ENCODE measurements around the gene NTM. TPM values are rescaled to one million over a fixed set of nuclear protein-coding genes. Genes with fewer than 3 reads are reported as not detected.

Gene NTM
- total RNA-seq, 1 experiment from 2014 or later: 16.4 TPM

DNA sequence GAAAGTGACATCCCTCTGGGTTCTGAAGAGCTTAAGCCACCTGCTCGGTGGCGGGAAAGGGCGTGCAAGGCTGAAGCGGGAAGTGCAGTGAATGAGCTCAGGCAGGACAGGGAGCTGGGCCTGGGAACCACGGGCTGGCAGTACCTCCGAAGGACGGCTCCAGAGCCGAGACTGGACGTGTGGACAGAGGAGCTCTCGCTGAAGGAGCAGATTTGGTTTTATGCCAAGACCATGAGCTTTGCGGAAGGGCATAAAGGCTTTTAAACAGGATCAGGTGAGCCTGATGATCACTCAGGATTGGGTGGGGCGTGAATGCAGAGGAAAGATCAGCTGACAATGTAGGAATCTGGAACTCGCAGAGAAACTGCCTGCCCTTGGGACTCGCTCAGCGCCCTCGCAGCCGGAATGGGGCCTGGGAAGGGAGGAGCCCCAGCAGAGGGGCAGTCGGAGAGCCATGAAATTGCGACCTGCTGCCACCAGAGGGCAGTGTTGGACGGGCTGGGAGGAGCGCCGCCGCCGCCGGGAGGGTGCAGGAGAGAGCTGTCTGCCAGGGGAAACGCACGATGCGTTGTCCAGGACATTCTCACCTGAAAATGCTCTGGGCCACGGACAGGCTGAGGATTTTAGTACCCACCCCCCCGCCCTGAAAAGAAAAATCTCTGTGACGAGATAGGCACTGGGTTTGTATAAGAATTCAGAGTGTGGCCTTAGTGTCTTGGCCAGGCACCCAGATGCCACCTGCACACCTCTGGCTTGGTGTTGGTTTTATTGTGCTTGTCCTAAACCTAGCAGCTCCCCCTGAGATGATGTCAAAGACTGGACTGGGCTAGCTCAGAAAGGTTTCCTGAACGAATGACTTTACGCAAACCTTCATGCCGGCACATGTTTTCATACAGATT is 324.4 kb downstream of the NTM start (continued):
- TF ChIP-seq ESRRA (CRISPR knock-in tag; IDR thresholded peaks at IDR 0.05; ENCODE audit: borderline replicate concordance): no peak
- TF ChIP-seq, protein P1, sequence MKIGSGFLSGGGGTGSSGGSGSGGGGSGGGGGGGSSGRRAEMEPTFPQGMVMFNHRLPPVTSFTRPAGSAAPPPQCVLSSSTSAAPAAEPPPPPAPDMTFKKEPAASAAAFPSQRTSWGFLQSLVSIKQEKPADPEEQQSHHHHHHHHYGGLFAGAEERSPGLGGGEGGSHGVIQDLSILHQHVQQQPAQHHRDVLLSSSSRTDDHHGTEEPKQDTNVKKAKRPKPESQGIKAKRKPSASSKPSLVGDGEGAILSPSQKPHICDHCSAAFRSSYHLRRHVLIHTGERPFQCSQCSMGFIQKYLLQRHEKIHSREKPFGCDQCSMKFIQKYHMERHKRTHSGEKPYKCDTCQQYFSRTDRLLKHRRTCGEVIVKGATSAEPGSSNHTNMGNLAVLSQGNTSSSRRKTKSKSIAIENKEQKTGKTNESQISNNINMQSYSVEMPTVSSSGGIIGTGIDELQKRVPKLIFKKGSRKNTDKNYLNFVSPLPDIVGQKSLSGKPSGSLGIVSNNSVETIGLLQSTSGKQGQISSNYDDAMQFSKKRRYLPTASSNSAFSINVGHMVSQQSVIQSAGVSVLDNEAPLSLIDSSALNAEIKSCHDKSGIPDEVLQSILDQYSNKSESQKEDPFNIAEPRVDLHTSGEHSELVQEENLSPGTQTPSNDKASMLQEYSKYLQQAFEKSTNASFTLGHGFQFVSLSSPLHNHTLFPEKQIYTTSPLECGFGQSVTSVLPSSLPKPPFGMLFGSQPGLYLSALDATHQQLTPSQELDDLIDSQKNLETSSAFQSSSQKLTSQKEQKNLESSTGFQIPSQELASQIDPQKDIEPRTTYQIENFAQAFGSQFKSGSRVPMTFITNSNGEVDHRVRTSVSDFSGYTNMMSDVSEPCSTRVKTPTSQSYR (CRISPR knock-in tag; IDR thresholded peaks at IDR 0.05): no peak
- no peak for TF ChIP-seq ZNF396 (CRISPR knock-in tag; IDR thresholded peaks at IDR 0.05; ENCODE audit: borderline replicate concordance)

- no peak for DNase-seq (ENCODE audit: low spot score)
- no peak for ATAC-seq
- H3K27ac Mint-ChIP-seq: no peak overlapping the region
- H3K36me3 Mint-ChIP-seq: no peaks in the 10 kb centered on the region
- peaks cover 45% of the 10 kb centered on the region for H3K27me3 Mint-ChIP-seq (ENCODE audit: low read depth)
- H3K4me1 Mint-ChIP-seq: peaks cover 9% of the 10 kb centered on the region
- CTCF ChIA-PET: interaction anchor here (0.6 to 3.8 kb wide), 10 partner anchors 11 to 616 kb away, joined by 3 to 57 read pairs (median 7); no protein-coding TSS in a partner anchor
- no peaks in the 10 kb centered on the region for H3K9me3 Mint-ChIP-seq
- TF ChIP-seq ZNF423 (CRISPR knock-in tag; IDR thresholded peaks at IDR 0.05): no peak
- TF ChIP-seq MYBL2 (CRISPR knock-in tag; IDR thresholded peaks at IDR 0.05): no peak
- TF ChIP-seq, protein P2, sequence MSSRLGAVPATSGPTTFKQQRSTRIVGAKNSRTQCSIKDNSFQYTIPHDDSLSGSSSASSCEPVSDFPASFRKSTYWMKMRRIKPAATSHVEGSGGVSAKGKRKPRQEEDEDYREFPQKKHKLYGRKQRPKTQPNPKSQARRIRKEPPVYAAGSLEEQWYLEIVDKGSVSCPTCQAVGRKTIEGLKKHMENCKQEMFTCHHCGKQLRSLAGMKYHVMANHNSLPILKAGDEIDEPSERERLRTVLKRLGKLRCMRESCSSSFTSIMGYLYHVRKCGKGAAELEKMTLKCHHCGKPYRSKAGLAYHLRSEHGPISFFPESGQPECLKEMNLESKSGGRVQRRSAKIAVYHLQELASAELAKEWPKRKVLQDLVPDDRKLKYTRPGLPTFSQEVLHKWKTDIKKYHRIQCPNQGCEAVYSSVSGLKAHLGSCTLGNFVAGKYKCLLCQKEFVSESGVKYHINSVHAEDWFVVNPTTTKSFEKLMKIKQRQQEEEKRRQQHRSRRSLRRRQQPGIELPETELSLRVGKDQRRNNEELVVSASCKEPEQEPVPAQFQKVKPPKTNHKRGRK (CRISPR knock-in tag; IDR thresholded peaks at IDR 0.05; ENCODE audit: borderline replicate concordance): no peak
- TF ChIP-seq RELA (CRISPR knock-in tag; IDR thresholded peaks at IDR 0.05; ENCODE audit: borderline replicate concordance): no peak
- no peak for TF ChIP-seq OVOL2 (CRISPR knock-in tag; IDR thresholded peaks at IDR 0.05; ENCODE audit: borderline replicate concordance)
- no peak for TF ChIP-seq TEAD4 (CRISPR knock-in tag; IDR thresholded peaks at IDR 0.05)
- no peak for TF ChIP-seq GRHL2 (CRISPR knock-in tag; IDR thresholded peaks at IDR 0.05; ENCODE audit: insufficient replicate concordance, severe bottlenecking)
- no peak for TF ChIP-seq ZSCAN18 (CRISPR knock-in tag; IDR thresholded peaks at IDR 0.05)
- TF ChIP-seq TP53 (CRISPR knock-in tag; IDR thresholded peaks at IDR 0.05): no peak
- no peak for TF ChIP-seq HMGXB4 (CRISPR knock-in tag; IDR thresholded peaks at IDR 0.05)
- TF ChIP-seq, protein P3, sequence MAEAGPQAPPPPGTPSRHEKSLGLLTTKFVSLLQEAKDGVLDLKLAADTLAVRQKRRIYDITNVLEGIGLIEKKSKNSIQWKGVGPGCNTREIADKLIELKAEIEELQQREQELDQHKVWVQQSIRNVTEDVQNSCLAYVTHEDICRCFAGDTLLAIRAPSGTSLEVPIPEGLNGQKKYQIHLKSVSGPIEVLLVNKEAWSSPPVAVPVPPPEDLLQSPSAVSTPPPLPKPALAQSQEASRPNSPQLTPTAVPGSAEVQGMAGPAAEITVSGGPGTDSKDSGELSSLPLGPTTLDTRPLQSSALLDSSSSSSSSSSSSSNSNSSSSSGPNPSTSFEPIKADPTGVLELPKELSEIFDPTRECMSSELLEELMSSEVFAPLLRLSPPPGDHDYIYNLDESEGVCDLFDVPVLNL (CRISPR knock-in tag; IDR thresholded peaks at IDR 0.05; ENCODE audit: borderline replicate concordance, low read depth): no peak
- TF ChIP-seq, protein P4, sequence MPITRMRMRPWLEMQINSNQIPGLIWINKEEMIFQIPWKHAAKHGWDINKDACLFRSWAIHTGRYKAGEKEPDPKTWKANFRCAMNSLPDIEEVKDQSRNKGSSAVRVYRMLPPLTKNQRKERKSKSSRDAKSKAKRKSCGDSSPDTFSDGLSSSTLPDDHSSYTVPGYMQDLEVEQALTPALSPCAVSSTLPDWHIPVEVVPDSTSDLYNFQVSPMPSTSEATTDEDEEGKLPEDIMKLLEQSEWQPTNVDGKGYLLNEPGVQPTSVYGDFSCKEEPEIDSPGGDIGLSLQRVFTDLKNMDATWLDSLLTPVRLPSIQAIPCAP (CRISPR knock-in tag; IDR thresholded peaks at IDR 0.05): no peak
- no peak for TF ChIP-seq MXD4 (CRISPR knock-in tag; IDR thresholded peaks at IDR 0.05; ENCODE audit: borderline replicate concordance)
- no peak for TF ChIP-seq IRF2 (CRISPR knock-in tag; IDR thresholded peaks at IDR 0.05; ENCODE audit: borderline replicate concordance, low read depth)
- TF ChIP-seq HMGA2 (CRISPR knock-in tag; IDR thresholded peaks at IDR 0.05): no peak
- TF ChIP-seq GTF2I (CRISPR knock-in tag; conservative IDR thresholded peaks at IDR 0.05): no peak
- no peak for TF ChIP-seq FOXP1 (CRISPR knock-in tag; IDR thresholded peaks at IDR 0.05; ENCODE audit: borderline replicate concordance)
- no peak overlapping the region for H3K4me3 Mint-ChIP-seq
- POLR2A ChIA-PET: no interaction called here
Observed at GRCh38 chr11:131695889-131696429, 325.5 kb downstream of the NTM start.
